CD1c-positive myeloid dendritic cell (primary cell): ENCODE results near the gene STT3B.
A peak's percentile ranks its signal among the peaks of the same experiment; 100 is the strongest.

Experiments
- DNase-seq: peaks from one replicate; pipeline ENCODE4 v3.0.0-alpha.2; 2016; ENCODE audit errors: extremely low spot score

The STT3B gene

DNA sequence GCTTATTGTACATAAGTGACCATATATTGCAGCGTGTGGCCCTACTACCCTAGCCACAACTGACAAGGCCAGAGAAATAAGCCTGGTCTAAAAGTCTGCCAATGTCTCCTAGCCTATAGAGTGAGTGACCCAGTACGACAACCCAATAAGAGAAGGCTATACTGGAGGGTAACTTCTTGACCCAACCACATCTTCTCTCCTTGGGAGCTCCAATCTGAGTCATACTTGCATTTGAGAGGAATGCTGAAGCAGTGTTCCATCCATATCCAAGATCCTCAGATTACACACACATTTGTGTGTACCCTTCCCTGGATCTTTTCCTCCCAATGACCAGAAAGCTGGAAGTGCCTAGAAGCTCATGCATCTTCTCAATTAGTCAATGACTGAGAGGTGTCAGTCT lies 11.3 kb upstream of the STT3B start:
- no peak for DNase-seq

- peak; percentile 46 for DNase-seq
Measured at GRCh38 chr3:31522152-31522551, 10.6 kb upstream of the STT3B start.

DNA sequence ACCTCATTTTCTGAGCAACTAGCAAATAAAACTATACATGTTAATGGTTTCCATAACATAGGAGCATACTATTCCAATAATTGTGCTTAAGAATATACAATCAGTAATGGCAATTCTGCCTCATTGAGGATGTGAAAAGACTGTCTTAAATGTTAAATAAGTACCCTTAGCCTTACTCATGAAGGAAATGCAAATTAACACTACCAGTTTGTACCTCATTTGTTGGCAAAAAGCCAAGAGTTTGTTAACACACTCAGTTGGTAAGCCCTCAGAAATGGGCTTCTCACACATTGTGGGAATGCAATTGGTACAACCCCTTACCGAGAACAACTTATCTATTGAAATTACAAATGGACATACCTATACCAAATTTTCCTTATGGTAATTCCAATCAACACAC lies 9.2 kb upstream of the STT3B start:
- no peak for DNase-seq

GRCh38 chr3:31525532-31525931 lies 7.2 kb upstream of the STT3B start:
- no peak for DNase-seq

- no peak for DNase-seq
Measured at GRCh38 chr3:31529421-31529820, 3.3 kb upstream of the STT3B start.

DNA sequence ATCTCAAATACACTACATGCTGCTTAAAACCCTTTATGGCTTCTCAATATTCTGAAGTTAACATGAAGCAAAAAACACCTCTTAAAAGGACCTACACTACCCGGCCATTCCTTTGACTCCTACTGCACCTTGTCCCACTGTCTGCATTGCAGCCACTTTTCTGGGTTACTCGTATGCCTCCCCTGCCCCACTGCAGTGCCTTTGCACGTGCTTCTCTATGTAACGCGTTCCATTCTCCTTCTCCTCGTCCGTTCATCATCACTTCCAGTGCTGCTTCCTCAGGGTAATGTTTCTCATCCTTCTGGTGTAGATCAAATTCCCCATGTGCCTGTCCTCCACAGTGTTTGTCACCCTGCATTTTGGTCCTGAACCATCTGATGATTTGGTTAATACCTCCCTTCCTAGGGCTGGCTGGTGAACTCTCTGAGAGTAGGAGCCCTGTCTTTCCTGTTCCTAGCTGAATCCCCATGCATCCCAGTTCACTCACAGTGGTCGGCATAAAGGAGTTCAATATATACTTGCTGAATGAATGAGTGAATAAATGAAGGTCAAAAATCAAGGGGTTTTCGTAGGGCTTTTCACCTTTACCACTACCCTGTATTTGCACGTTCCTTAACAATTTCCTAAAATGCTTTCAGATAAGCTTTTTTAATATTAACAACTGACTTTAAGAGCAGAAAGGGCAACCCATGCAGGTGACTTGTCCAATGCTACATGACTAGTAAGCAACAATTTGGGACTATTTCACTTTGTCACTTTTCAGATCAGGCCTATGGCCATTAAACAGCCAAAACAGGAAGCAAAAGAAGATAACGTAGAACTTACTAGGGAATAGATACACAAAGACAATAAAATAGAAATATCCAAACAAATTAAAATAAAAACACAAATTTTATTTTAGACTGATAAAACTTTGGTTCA lies 2.4 kb upstream of the STT3B start:
- no peak for DNase-seq

DNA sequence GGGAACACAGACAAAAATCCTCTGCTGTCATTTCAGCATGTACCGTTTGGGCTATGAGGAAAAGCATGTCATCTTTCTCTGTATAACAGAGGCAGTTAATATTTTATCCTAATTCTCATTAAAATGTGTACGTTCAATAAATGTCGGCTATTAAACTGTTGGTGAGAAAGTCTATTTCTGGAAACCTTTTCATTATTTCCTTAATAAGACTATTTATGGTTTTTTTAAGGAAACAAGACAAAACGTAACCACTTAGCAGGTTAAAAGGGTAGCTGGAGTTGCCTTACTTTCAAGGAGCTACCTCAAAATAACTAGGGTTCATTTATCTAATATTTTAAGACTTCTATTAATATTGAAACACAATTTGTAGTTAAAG lies 1.8 kb upstream of the STT3B start:
- no peak for DNase-seq

- DNase-seq: no peak
Measured at GRCh38 chr3:31531452-31531991, 1.2 kb upstream of the STT3B start.

DNA sequence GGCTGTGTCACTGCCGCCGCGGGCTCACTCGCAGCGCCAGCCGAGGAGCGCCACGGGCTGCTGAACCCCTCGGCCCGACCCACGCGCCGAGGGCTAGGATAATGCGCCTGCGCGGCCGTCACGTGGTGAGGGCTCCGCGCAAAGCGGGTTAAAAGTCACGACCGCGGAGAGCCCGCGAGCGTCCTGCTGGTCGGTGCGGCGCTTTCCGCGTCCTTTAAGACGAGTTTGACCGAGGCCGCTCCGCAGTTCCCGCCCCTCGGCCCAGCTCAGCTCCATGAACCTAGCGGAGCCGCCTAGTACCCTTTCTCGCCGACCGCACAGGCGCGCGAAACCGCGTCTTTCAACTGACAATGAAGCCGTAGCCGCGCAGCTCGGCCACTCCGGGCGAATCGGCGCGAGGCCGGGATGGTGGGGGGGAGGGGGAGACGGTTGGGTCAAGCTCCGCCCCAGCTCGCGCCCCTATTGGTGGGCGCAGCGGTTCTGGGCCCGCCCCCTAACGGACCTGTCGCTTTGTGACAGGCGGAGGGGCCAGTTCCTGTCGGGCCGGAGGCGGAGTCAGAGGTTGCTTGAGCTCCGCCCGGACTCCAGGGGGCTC lies 636 bp upstream of the STT3B start:
- peak; percentile 99 for DNase-seq

GRCh38 chr3:31533169-31534064 lies 692 bp downstream of the STT3B start:
- peak; percentile 66 for DNase-seq

DNA sequence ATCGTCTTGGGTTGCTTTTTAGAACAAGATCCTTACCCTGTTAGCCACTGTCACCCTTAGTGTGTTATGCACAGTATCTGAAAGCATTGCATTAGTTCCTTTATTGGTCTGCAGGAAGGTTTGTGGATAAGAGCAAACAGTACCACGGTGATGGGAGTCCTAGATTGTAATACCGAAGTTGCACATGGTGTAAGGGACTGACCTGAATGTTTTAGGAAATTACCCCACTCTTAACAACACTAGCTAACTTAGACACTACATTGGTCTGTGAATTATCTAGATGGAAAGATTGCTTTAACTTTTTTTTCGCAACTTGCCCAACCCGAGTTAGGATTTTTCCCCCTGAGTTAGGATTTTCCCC lies 1.3 kb downstream of the STT3B start:
- DNase-seq: peak; percentile 40

DNA sequence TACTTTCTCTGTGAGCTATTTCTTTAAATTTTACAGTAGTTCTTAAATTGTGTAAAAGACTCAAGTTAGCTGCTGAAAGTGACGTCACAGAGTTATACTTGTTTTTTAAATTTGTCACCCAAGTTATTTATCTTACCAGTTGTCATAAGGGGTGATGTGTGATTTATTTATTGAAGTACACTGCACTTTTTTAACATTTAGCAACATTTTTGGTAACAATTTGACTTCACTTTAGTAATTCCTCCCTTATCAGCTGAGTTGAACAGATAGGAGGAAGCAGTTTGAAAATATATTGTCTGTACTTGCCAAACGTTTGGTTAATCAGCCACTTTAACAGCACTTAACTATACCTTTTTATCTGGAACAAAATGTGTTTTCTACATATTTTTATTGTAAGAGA lies 3.8 kb downstream of the STT3B start:
- peak; percentile 31 for DNase-seq

- no peak for DNase-seq
Measured at GRCh38 chr3:31538801-31539200, 6.1 kb downstream of the STT3B start.

GRCh38 chr3:31539275-31539674 lies 6.5 kb downstream of the STT3B start:
- DNase-seq: no peak

DNA sequence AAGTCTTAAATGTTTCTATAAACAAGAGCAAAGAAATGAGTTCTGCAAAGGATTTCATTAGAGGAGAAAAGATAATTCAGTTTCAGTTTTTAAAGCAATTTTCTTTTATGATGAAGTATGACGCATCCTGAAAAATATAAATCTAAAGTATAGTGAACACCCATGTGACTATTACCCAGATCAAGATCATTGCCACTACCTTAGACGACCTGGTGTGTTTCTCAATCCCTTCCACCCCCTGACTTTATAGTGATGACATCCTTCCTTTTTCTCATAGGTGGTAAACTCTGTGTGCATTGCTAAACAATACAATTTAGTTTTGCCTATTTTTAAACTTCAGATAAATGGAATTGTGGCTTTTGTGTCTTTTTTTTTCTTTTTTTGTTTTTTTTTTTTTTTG lies 8.4 kb downstream of the STT3B start:
- DNase-seq: peak; percentile 37

- DNase-seq: no peak
Measured at GRCh38 chr3:31542246-31542645, 9.5 kb downstream of the STT3B start.

DNA sequence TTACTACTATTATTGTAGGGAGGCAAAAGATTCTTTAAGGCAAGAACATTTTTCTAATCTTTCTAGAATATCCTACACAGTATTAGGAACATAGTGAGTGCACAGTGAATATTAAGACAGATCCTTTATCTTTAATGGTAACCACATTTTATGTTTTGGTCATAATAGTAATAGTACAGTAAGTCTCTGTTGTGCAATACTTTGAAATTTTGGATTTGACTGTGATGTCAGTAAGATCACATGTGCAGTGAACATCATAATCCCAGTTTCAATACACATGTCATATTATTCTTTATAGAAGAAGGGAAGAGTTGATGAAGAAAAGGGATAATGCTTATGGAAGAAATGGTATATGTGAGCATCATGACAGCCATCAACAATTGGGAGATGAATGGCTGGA lies 10.7 kb downstream of the STT3B start:
- no peak for DNase-seq

DNA sequence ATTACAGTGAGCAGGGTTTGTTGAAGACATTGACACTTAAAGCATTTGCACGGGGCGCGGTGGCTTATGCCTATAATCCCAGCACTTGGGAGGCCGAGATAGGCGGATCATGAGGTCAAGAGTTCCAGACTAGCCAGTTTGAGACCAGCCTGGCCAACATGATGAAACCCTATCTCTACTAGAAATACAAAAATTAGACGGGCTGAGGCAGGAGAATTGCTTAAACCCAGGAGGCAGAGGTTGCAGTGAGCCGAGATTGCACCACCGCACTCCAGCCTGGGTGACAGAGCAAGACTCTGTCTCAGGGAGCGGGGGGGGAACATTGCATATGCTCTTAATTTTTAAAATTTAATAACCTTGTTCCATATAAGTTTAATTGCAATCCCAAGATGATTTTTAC lies 11.9 kb downstream of the STT3B start:
- peak; percentile 35 for DNase-seq

DNA sequence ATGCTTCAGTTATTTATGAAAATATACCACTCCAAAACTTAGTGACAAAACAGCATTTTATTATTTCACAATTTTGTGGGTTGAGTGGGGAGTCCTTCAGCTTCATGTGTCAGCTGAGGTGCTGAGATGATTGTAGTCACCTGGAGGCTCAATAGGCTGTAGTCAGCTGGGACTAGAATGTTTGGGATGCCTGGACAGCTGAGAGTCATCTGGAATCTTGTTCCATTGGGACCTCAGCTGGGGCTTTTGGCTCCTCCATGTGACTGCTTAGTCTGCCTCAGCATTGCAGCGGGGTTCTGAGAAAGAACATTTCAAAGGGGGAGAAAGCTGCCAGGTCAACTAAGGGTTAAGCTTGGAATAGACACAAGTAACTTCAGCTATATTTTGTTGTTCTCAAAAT lies 13.4 kb downstream of the STT3B start:
- no peak for DNase-seq

DNA sequence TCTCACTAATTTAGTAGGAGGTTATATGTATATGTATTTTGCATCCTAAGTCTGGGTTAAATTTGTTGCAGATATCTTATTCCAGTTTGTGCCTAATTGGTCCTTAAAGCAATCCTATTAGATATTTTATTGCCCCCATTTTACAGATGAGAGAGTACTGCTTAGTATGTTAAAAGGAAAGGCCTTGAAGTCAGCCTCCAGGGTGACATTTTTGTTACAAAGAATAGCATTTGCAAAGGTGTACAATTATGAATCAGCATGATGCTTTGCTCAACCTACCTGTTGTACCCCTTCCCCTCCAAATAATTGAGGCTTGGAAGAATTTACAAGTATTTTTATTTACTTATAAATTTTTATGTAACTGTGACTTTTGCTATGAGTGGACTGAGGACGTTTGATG lies 14.0 kb downstream of the STT3B start:
- no peak for DNase-seq

DNA sequence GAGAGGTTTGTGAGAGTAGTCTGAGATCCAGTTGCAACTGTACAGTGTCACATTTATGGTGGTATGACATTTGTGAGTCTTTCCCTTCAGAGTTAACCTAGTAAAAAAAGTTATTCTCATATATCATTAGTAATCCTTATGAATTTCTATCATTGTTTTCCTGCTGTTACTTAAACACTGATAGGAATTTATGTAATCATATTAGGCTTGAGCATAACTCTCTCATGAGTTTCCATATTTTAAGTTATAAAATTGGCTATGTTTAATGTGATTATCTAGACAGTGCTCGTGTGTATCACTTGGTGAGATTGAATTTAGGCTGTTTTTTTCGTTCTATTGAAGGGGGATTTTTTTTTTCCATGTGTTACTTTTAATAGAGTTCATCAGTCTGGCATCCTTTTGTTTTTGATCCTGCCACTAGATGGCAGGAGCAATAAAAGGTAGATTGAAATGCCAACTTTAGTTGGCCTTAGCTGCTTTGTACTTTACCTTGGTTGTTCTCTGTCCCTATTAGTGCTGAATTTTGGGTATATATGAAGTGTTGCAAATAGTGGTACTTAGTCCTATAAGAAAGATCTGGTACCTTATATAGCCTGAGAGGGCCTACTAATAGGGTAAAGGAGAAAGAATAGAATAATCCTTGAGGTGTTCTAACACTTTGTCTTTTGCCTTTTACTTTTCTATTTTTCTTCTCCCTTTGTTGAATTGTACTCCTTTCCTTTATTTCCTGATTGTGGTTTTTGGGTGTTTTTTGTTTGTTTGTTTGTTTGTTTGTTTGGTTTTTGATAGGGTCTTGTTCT lies 17.9 kb downstream of the STT3B start:
- peak; percentile 33 for DNase-seq
